ENCODE data around the gene CHURC1.

Gene CHURC1

GRCh38 chr14:64973026-64973442, 58.8 kb downstream of the CHURC1 start:
- Histone ChIP-seq H3K27me3 (no peaks in the 10 kb centered on the region), H3K4me1 (peaks cover 41% of the 10 kb centered on the region), H3K27ac (no peak overlapping the region), H3K9me3 (no peaks in the 10 kb centered on the region), H3K9ac (no peak overlapping the region), H3K36me3 (no peaks in the 10 kb centered on the region), H4K20me1 (peaks cover 9% of the 10 kb centered on the region; the same call in 1 of the 2 replicates), H3K4me3 (no peak overlapping the region), H3K4me2 (peak overlapping the region; percentile 97)
- no peak for TF ChIP-seq Cebpa-rat (IDR thresholded peaks at IDR 0.05)

DNA sequence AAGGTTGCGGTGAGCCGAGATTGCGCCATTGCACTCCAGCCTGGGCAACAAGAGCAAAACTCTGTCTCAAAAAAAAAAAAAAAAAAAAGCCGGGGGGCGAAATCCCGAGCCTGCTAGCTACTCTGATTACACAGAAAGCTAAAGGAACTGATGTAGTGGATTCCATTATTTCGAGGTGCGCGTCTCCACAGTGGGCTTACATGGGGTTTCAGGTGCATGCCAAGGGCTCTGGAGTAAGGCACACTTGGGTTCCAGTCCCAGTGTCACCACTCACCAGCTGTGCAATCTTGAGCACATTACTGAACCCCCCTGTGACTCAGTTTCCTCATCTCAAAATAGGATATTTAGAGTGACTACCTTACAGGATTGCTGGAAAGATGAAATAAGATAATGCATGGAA, 59.6 kb downstream of the CHURC1 start:
- Histone ChIP-seq H3K4me2 (no peak overlapping the region), H3K4me3 (no peak overlapping the region), H3K27me3 (no peaks in the 10 kb centered on the region), H3K36me3 (no peaks in the 10 kb centered on the region), H3K27ac (no peak overlapping the region), H3K4me1 (peaks cover 33% of the 10 kb centered on the region), H3K9ac (no peak overlapping the region), H4K20me1 (peaks cover 9% of the 10 kb centered on the region; the same call in 1 of the 2 replicates), H3K9me3 (no peaks in the 10 kb centered on the region)
- no peak for TF ChIP-seq Cebpa-rat (IDR thresholded peaks at IDR 0.05)

- no peak for TF ChIP-seq Cebpa-rat (IDR thresholded peaks at IDR 0.05)
- Histone ChIP-seq H3K36me3 (no peaks in the 10 kb centered on the region), H3K4me2 (no peak overlapping the region), H3K9me3 (no peaks in the 10 kb centered on the region), H3K27ac (no peak overlapping the region), H3K9ac (no peak overlapping the region), H3K4me3 (no peak overlapping the region), H3K4me1 (peaks cover 26% of the 10 kb centered on the region), H4K20me1 (peaks cover 9% of the 10 kb centered on the region; the same call in 1 of the 2 replicates), H3K27me3 (no peaks in the 10 kb centered on the region)
Observed at GRCh38 chr14:64974563-64974962, 60.3 kb downstream of the CHURC1 start.

- Histone ChIP-seq H3K27ac (no peak overlapping the region), H3K36me3 (no peaks in the 10 kb centered on the region), H3K4me1 (no peaks in the 10 kb centered on the region), H3K9me3 (no peaks in the 10 kb centered on the region), H3K4me2 (no peak overlapping the region), H3K4me3 (no peak overlapping the region), H4K20me1 (no peaks in the 10 kb centered on the region), H3K27me3 (no peaks in the 10 kb centered on the region), H3K9ac (no peak overlapping the region)
- TF ChIP-seq Cebpa-rat (IDR thresholded peaks at IDR 0.05): no peak
Observed at GRCh38 chr14:64979336-64980074, 65.2 kb downstream of the CHURC1 start.

DNA sequence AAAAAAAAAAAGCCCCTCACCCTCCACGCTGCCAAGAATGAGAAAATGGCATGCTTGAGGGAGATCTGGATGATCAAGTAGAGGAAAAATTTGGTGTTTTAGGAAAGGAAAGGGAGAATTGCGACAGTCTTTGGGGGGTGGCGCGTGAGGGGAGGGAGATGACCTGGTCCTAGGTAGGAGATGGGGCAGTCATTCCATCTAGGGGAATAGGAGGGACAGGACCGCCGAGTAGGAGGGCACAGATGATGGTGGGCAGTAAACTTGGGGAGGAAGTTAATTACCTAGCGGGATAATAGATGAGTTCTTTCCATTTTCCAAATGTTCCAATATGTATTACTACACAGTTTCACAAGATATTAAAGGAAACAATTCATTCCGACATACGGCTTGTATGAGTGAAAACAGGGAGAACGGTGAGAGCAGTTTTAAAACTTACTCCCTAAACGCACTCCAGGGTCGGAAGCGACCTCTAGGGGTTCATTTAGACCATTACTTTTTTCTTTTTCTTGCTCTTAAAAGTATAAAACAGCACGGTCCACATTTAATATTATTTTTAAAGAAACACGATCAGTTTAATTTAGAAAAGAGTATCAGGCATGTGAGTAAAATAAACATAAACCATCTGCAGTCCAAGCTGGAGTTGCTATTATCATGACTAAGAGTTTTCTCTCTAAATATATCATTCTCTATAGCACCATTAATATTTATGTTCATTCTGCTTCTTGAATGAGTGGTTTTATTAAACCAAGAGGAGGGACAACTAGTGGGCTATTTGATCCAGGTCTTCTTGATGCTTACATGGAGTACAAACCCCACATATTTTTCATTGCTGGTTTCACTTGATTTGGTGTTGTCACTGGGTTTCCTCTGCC, 69.4 kb downstream of the CHURC1 start:
- TF ChIP-seq Cebpa-rat (IDR thresholded peaks at IDR 0.05): no peak
- Histone ChIP-seq H3K4me3 (no peak overlapping the region), H3K4me1 (peaks cover 19% of the 10 kb centered on the region), H3K9me3 (no peaks in the 10 kb centered on the region), H3K4me2 (no peak overlapping the region), H4K20me1 (no peaks in the 10 kb centered on the region), H3K27ac (no peak overlapping the region), H3K27me3 (no peaks in the 10 kb centered on the region), H3K36me3 (no peaks in the 10 kb centered on the region), H3K9ac (no peak overlapping the region)

Measured in BLaER1 (cell line).